Osteoblast (primary cell): ENCODE measurements around the gene OAS3. TPM values are rescaled to one million over a fixed set of nuclear protein-coding genes. Genes with fewer than 3 reads are reported as not detected.

Source experiments
- DNase-seq: peaks from one replicate; pipeline ENCODE4 v3.0.0; 2011; ENCODE audit warnings: low spot score, mixed read lengths; ENCODE audit not compliant: insufficient read length; ENCODE audit errors: missing footprints
- H2AFZ ChIP-seq: 2 replicates; pipeline ENCODE4 v1.6.0; 2011; ENCODE audit warnings: mild to moderate bottlenecking, low read length
- H3K27ac ChIP-seq: 2 replicates; pipeline ENCODE4 v1.5.1; 2011; ENCODE audit warnings: mild to moderate bottlenecking, low read depth, low read length, moderate library complexity
- H3K27me3 ChIP-seq: 2 replicates; pipeline ENCODE4 v1.6.0; 2012; ENCODE audit warnings: mild to moderate bottlenecking, control low read depth, inconsistent platforms, low read length, moderate library complexity; ENCODE audit not compliant: insufficient read depth
- H3K36me3 ChIP-seq: 2 replicates; pipeline ENCODE4 v1.5.1; 2011; ENCODE audit warnings: mild to moderate bottlenecking, low read length, control low read depth, moderate library complexity; ENCODE audit not compliant: insufficient read depth
- H3K4me1 ChIP-seq: 2 replicates; pipeline ENCODE4 v1.5.1; 2011; ENCODE audit warnings: mild to moderate bottlenecking, low read length, control low read depth, moderate library complexity; ENCODE audit not compliant: insufficient read depth
- H3K4me2 ChIP-seq: 2 replicates; pipeline ENCODE4 v1.6.0; 2011; ENCODE audit warnings: mild to moderate bottlenecking, low read length; ENCODE audit not compliant: insufficient read depth
- H3K4me3 ChIP-seq: fragments of 200-600 bp; sonication (generic); 3 replicates; pipeline ENCODE4 v1.5.1; 2012; ENCODE audit warnings: mild to moderate bottlenecking, low read length, inconsistent platforms; ENCODE audit not compliant: insufficient read depth
- H3K79me2 ChIP-seq: 2 replicates; pipeline ENCODE4 v1.6.0; 2012; ENCODE audit warnings: mild to moderate bottlenecking, low read length, control low read depth, inconsistent platforms; ENCODE audit not compliant: insufficient read depth
- H3K9me3 ChIP-seq: 2 replicates; pipeline ENCODE4 v1.5.1; 2011; ENCODE audit warnings: low read depth, low read length, control low read depth
- H4K20me1 ChIP-seq: 2 replicates; pipeline ENCODE4 v1.6.0; 2012; ENCODE audit warnings: mild to moderate bottlenecking, low read length, control low read depth; ENCODE audit not compliant: insufficient read depth
- CTCF ChIP-seq: IDR thresholded peaks from 2 replicates; pipeline ENCODE4 v1.5.1; 2011; ENCODE audit warnings: mild to moderate bottlenecking, low read depth, low read length, moderate library complexity; ENCODE audit errors: extremely low read depth
- total RNA-seq: library from RNA; depleted of rRNA; stranded (reverse); fragments of >200 nt; gene quantifications from 2 replicates; pipeline ENCODE4 v1.2.3, GENCODE V29; 2012

Gene OAS3
- total RNA-seq, 1 donor = 6.9 TPM

GRCh38 chr12:113005762-113006161 lies 67.5 kb downstream of the OAS3 start:
- Histone ChIP-seq H3K36me3 (no peaks in the 10 kb centered on the region), H4K20me1 (no peaks in the 10 kb centered on the region), H3K27me3 (no peaks in the 10 kb centered on the region), H3K9me3 (no peaks in the 10 kb centered on the region), H3K4me2 (no peak overlapping the region), H3K27ac (no peak overlapping the region), H3K4me1 (peaks cover 16% of the 10 kb centered on the region), H3K79me2 (no peaks in the 10 kb centered on the region), H2AFZ (no peak overlapping the region), H3K4me3 (no peak overlapping the region)
- DNase-seq = no peak
- peak; percentile 41 for TF ChIP-seq CTCF

GRCh38 chr12:113006206-113006605 lies 67.9 kb downstream of the OAS3 start:
- Histone ChIP-seq H2AFZ (no peak overlapping the region), H3K4me2 (no peak overlapping the region), H3K36me3 (no peaks in the 10 kb centered on the region), H3K27me3 (no peaks in the 10 kb centered on the region), H4K20me1 (no peaks in the 10 kb centered on the region), H3K4me3 (no peak overlapping the region), H3K9me3 (no peaks in the 10 kb centered on the region), H3K4me1 (peaks cover 16% of the 10 kb centered on the region), H3K27ac (no peak overlapping the region), H3K79me2 (no peaks in the 10 kb centered on the region)
- no peak for TF ChIP-seq CTCF
- DNase-seq = no peak

DNA sequence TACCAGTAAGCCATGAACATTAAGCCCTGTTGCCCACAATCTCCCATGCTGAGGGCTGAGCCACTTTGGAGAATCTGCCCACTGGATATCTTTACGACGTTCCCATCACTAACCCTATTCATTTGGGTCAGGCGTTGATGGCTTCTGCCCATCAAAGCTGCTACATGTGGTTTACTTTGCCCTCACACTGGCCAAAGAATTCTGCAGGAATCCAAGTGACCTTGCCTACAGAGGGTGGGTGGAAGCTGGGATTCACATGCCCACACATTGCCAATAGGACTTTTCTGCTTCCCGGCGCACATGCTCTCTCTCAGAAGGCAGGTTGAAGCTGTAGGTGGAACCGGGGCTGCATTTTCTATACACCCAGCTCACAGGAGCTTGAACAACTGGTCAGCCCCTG lies 68.4 kb downstream of the OAS3 start:
- Histone ChIP-seq H4K20me1 (no peaks in the 10 kb centered on the region), H3K4me3 (peak overlapping the region; percentile 10), H3K9me3 (no peaks in the 10 kb centered on the region), H3K27ac (peak overlapping the region; percentile 48), H2AFZ (no peak overlapping the region), H3K4me1 (peaks cover 16% of the 10 kb centered on the region), H3K79me2 (no peaks in the 10 kb centered on the region), H3K36me3 (no peaks in the 10 kb centered on the region), H3K4me2 (peak overlapping the region; percentile 25), H3K27me3 (no peaks in the 10 kb centered on the region)
- DNase-seq = no peak
- TF ChIP-seq CTCF = no peak

- DNase-seq = peak; percentile 71
- Histone ChIP-seq H3K36me3 (no peaks in the 10 kb centered on the region), H3K9me3 (no peaks in the 10 kb centered on the region), H3K79me2 (no peaks in the 10 kb centered on the region), H3K27ac (peak overlapping the region; percentile 48), H3K4me3 (peak overlapping the region; percentile 10), H3K4me2 (peak overlapping the region; percentile 25), H4K20me1 (no peaks in the 10 kb centered on the region), H3K27me3 (no peaks in the 10 kb centered on the region), H2AFZ (no peak overlapping the region), H3K4me1 (peaks cover 16% of the 10 kb centered on the region)
- TF ChIP-seq CTCF = no peak
These were observed 68.9 kb downstream of the OAS3 start for GRCh38 chr12:113007166-113007565.
